Measurements from ENCODE around the gene GUCA2B. TPM values are rescaled to one million over a fixed set of nuclear protein-coding genes. Genes with fewer than 3 reads are reported as not detected.

Gene GUCA2B
- total RNA-seq, 1 experiment from 2014 or later = not detected

DNA sequence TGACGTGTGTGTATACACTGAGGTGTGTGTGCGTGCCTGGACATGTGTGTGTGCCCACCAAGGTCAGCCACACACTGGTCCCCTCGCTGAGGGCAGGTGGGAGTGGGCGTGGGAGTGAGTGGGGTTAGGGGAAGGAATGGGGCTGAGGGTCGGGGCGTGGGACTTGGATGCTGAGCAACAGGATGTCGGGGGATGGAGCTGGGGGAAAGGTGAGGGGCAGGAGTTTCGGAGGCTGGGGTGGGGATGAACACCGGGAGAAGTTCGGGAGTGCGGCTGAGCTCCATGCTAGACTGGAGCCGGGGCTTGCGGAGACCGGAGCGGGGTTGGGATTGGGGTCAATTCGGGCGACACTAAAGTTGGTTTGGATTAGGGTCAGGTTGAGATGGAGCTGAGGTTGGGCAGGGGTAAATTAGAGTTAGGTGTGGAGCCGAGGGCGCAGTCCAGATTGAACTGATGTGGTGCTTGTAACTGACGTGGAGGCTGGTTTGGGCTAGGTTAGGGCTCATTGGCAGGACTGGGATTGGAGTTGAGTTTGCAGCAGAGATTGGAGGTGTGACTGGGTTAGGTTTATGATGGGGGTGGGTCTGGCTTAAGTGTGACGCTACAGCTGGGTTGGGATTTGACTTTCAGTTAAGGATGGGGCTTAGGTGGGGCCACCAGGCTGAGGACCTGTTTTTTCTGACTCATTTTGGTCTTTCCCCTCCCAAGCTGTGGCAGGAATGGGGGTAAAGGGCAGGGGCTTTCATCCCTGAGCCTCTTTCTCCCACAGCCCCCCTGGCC lies 14.6 kb downstream of the GUCA2B start:
- H3K14ac ChIP-seq (ENCODE audit: insufficient read depth, low read length) = peak overlapping the region; percentile 39; the same call in 1 of the 2 replicates
- H4K5ac ChIP-seq (ENCODE audit: insufficient read length, low read depth, low read length) = peak overlapping the region; percentile 65
- Mint-ChIP-seq H3K36me3 (ENCODE audit: insufficient read depth in 1 of 3, low read depth in 3 of 3) (no peaks in the 10 kb centered on the region), H3K27me3 (ENCODE audit: low read depth) (no peaks in the 10 kb centered on the region; the same call in 1 of the 2 replicates), H3K4me3 (peak overlapping the region in 1 of 2 experiments; percentile 14; a peak in 1 of 5 replicates), H3K4me1 (peaks cover 12 to 15% of the 10 kb centered on the region in 2 experiments), H3K27ac (peak overlapping the region in 2 of 3 experiments; percentile 56 to 87; a peak in 3 of 7 replicates), H3K9me3 (no peaks in the 10 kb centered on the region; a peak in 2 of 5 replicates)
- H2AK5ac ChIP-seq (ENCODE audit: insufficient read length, low read length) = no peak overlapping the region
- no peak overlapping the region for H3K18ac ChIP-seq (ENCODE audit: insufficient read length, low read depth, low read length)
- no peaks in the 10 kb centered on the region for H3K79me1 ChIP-seq (ENCODE audit: insufficient read depth, low read depth, low read length, poor library complexity, severe bottlenecking)
- no peaks in the 10 kb centered on the region for H3K27me3 ChIP-seq (ENCODE audit: insufficient read depth, low read length)
- no CpG with 5 or more reads among the region's 21 CpGs for WGBS (ENCODE audit: extremely low coverage, insufficient read length, low lambda C conversion rate)
- H3K4ac ChIP-seq (ENCODE audit: low read depth, low read length) = no peak overlapping the region
- H2BK20ac ChIP-seq (ENCODE audit: low read depth, low read length, poor library complexity, severe bottlenecking) = no peak overlapping the region
- no peak overlapping the region for H3K56ac ChIP-seq (ENCODE audit: insufficient read length, low read depth, low read length)
- H3K9me3 ChIP-seq (ENCODE audit: control insufficient read depth, low read depth, low read length) = no peaks in the 10 kb centered on the region
- no peaks in the 10 kb centered on the region for H3K23me2 ChIP-seq (ENCODE audit: insufficient read length, low read depth, low read length, poor library complexity, severe bottlenecking)
- H3K27ac ChIP-seq (ENCODE audit: insufficient read length, low read depth, low read length) = no peak overlapping the region
- H2BK120ac ChIP-seq (ENCODE audit: low read depth, low read length, poor library complexity, severe bottlenecking) = no peak overlapping the region
- H3K79me2 ChIP-seq (ENCODE audit: insufficient read depth, low read length) = no peaks in the 10 kb centered on the region
- no peak overlapping the region for H3T11ph ChIP-seq (ENCODE audit: low read length)
- H4K8ac ChIP-seq (replicated peaks; ENCODE audit: insufficient read length, low read depth, low read length) = no peak overlapping the region
- H3K4me2 ChIP-seq (ENCODE audit: insufficient read depth, insufficient read length, low read length) = no peak overlapping the region
- no peak for DNase-seq
- H2BK12ac ChIP-seq (ENCODE audit: insufficient read length, low read depth, low read length) = no peak overlapping the region
- H3K23ac ChIP-seq (ENCODE audit: insufficient read length, low read depth, low read length) = no peak overlapping the region
- no peaks in the 10 kb centered on the region; the same call in 1 of the 2 replicates for H3K4me1 ChIP-seq (ENCODE audit: insufficient read depth, low read length)
- no peak overlapping the region for H2AFZ ChIP-seq (ENCODE audit: low read length)
- H2BK15ac ChIP-seq (ENCODE audit: low read depth, low read length) = no peak overlapping the region
- no peak for TF ChIP-seq CTCF (conservative IDR thresholded peaks at IDR 0.05)
- no peaks in the 10 kb centered on the region for H4K20me1 ChIP-seq (ENCODE audit: control insufficient read depth, insufficient read depth, insufficient read length)
- no peak overlapping the region for H3K9ac ChIP-seq (ENCODE audit: extremely low read depth, insufficient read length, low read length)
- H4K91ac ChIP-seq (ENCODE audit: insufficient read length, low read depth, low read length) = no peak overlapping the region
- H2BK5ac ChIP-seq (ENCODE audit: insufficient read length, low read length) = no peak overlapping the region
